Neural progenitor cell (in vitro differentiated cells): Measurements from ENCODE around the gene FIGLA.

ENCODE experiments used
- CTCF ChIP-seq: fragments of 200-600 bp; sonication (generic); IDR thresholded peaks from 2 replicates; pipeline ENCODE4 v1.5.1; 2017; ENCODE audit warnings: antibody characterized with exemption, mild to moderate bottlenecking
- EZH2 ChIP-seq: fragments of 200-600 bp; sonication (generic); IDR thresholded peaks from 2 replicates; pipeline ENCODE4 v1.6.1; 2017; ENCODE audit warnings: antibody characterized with exemption, mild to moderate bottlenecking, moderate library complexity
- EZH2phosphoT487 ChIP-seq: fragments of 200-600 bp; sonication (generic); IDR thresholded peaks from 2 replicates; pipeline ENCODE4 v1.6.1; 2017; ENCODE audit warnings: antibody characterized with exemption

GRCh38 chr2:70795164-70795995 is 4.9 kb upstream of the FIGLA start:
- TF ChIP-seq CTCF: no peak
- no peak for TF ChIP-seq EZH2phosphoT487
- no peak for TF ChIP-seq EZH2
